ENCODE results near the gene ANKRD40. TPM values are rescaled to one million over a fixed set of nuclear protein-coding genes. Genes with fewer than 3 reads are reported as not detected.

Gene ANKRD40
- total RNA-seq, 1 donor from 2014 or later = 40.6 TPM

GRCh38 chr17:50668838-50669581 lies 38.7 kb downstream of the ANKRD40 start:
- DNase-seq (ENCODE audit: low spot score) = no peak

- no peak for DNase-seq (ENCODE audit: low spot score)
These were observed 39.5 kb downstream of the ANKRD40 start for GRCh38 chr17:50668025-50668837.

GRCh38 chr17:50667259-50668024 lies 40.3 kb downstream of the ANKRD40 start:
- no peak for DNase-seq (ENCODE audit: low spot score)

- no peak for DNase-seq (ENCODE audit: low spot score)
These were observed 41.4 kb downstream of the ANKRD40 start for GRCh38 chr17:50666316-50666715.

GRCh38 chr17:50665838-50666237 lies 41.9 kb downstream of the ANKRD40 start:
- DNase-seq (ENCODE audit: low spot score) = no peak

GRCh38 chr17:50664788-50665458 lies 42.8 kb downstream of the ANKRD40 start:
- no peak for DNase-seq (ENCODE audit: low spot score)

GRCh38 chr17:50663812-50664374 lies 43.8 kb downstream of the ANKRD40 start:
- no peak for DNase-seq (ENCODE audit: low spot score)

GRCh38 chr17:50662632-50663225 lies 45.0 kb downstream of the ANKRD40 start:
- no peak for DNase-seq (ENCODE audit: low spot score)

- DNase-seq (ENCODE audit: low spot score) = peak; percentile 85
These were observed 45.8 kb downstream of the ANKRD40 start for GRCh38 chr17:50661795-50662391.

GRCh38 chr17:50661348-50661747 lies 46.4 kb downstream of the ANKRD40 start:
- DNase-seq (ENCODE audit: low spot score) = no peak

GRCh38 chr17:50660887-50661345 lies 46.8 kb downstream of the ANKRD40 start:
- DNase-seq (ENCODE audit: low spot score) = no peak

- no peak for DNase-seq (ENCODE audit: low spot score)
These were observed 47.5 kb downstream of the ANKRD40 start for GRCh38 chr17:50660042-50660886.

GRCh38 chr17:50659179-50659578 lies 48.5 kb downstream of the ANKRD40 start:
- DNase-seq (ENCODE audit: low spot score) = no peak

GRCh38 chr17:50658616-50659015 lies 49.1 kb downstream of the ANKRD40 start:
- DNase-seq (ENCODE audit: low spot score) = no peak

- no peak for DNase-seq (ENCODE audit: low spot score)
These were observed 50.1 kb downstream of the ANKRD40 start for GRCh38 chr17:50657627-50658026.

- no peak for DNase-seq (ENCODE audit: low spot score)
These were observed 50.7 kb downstream of the ANKRD40 start for GRCh38 chr17:50657054-50657453.

GRCh38 chr17:50656509-50656908 lies 51.2 kb downstream of the ANKRD40 start:
- DNase-seq (ENCODE audit: low spot score) = no peak

GRCh38 chr17:50653738-50654137 lies 54.0 kb downstream of the ANKRD40 start:
- DNase-seq (ENCODE audit: low spot score) = no peak

GRCh38 chr17:50651661-50652060 lies 56.1 kb downstream of the ANKRD40 start:
- no peak for DNase-seq (ENCODE audit: low spot score)

All from mucosa of gallbladder (tissue), 1 donor.